ENCODE results near the gene TRIM29. TPM values are rescaled to one million over a fixed set of nuclear protein-coding genes. Genes with fewer than 3 reads are reported as not detected.

Gene TRIM29
- total and polyA plus RNA-seq, 2 experiments from 2014 or later, result 0.28 TPM; not detected in 1

DNA sequence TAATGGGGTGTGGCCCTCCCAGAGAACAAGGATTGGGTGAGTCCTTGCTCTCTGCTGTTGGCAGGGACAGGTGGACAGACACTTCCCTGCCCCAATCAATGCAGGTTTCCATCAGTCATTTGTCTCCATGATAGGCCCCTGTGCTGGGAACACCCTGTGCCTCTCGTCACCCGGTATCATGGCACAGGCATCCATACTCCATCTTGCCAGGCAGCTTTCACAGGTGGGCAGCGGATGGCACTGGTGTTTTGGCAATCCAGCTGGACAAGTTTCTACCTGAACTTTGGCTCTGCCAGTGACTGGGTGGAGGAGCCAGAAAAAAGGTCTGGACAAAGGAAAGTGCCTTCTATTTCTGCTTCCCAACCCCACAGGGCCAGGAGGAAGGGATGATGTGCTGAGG is 47.5 kb downstream of the TRIM29 start:
- peaks cover 16% of the 10 kb centered on the region for H3K27me3 Mint-ChIP-seq (ENCODE audit: insufficient read depth, low read depth, poor library complexity)
- H3K36me3 ChIP-seq (ENCODE audit: insufficient read depth), result no peaks in the 10 kb centered on the region; the same call in 1 of the 2 replicates
- H3K27me3 ChIP-seq (ENCODE audit: insufficient read depth), result no peaks in the 10 kb centered on the region
- H3K79me2 ChIP-seq (replicated peaks; ENCODE audit: insufficient read depth), result no peaks in the 10 kb centered on the region
- H2AFZ ChIP-seq, result no peak overlapping the region
- TF ChIP-seq, protein P1, sequence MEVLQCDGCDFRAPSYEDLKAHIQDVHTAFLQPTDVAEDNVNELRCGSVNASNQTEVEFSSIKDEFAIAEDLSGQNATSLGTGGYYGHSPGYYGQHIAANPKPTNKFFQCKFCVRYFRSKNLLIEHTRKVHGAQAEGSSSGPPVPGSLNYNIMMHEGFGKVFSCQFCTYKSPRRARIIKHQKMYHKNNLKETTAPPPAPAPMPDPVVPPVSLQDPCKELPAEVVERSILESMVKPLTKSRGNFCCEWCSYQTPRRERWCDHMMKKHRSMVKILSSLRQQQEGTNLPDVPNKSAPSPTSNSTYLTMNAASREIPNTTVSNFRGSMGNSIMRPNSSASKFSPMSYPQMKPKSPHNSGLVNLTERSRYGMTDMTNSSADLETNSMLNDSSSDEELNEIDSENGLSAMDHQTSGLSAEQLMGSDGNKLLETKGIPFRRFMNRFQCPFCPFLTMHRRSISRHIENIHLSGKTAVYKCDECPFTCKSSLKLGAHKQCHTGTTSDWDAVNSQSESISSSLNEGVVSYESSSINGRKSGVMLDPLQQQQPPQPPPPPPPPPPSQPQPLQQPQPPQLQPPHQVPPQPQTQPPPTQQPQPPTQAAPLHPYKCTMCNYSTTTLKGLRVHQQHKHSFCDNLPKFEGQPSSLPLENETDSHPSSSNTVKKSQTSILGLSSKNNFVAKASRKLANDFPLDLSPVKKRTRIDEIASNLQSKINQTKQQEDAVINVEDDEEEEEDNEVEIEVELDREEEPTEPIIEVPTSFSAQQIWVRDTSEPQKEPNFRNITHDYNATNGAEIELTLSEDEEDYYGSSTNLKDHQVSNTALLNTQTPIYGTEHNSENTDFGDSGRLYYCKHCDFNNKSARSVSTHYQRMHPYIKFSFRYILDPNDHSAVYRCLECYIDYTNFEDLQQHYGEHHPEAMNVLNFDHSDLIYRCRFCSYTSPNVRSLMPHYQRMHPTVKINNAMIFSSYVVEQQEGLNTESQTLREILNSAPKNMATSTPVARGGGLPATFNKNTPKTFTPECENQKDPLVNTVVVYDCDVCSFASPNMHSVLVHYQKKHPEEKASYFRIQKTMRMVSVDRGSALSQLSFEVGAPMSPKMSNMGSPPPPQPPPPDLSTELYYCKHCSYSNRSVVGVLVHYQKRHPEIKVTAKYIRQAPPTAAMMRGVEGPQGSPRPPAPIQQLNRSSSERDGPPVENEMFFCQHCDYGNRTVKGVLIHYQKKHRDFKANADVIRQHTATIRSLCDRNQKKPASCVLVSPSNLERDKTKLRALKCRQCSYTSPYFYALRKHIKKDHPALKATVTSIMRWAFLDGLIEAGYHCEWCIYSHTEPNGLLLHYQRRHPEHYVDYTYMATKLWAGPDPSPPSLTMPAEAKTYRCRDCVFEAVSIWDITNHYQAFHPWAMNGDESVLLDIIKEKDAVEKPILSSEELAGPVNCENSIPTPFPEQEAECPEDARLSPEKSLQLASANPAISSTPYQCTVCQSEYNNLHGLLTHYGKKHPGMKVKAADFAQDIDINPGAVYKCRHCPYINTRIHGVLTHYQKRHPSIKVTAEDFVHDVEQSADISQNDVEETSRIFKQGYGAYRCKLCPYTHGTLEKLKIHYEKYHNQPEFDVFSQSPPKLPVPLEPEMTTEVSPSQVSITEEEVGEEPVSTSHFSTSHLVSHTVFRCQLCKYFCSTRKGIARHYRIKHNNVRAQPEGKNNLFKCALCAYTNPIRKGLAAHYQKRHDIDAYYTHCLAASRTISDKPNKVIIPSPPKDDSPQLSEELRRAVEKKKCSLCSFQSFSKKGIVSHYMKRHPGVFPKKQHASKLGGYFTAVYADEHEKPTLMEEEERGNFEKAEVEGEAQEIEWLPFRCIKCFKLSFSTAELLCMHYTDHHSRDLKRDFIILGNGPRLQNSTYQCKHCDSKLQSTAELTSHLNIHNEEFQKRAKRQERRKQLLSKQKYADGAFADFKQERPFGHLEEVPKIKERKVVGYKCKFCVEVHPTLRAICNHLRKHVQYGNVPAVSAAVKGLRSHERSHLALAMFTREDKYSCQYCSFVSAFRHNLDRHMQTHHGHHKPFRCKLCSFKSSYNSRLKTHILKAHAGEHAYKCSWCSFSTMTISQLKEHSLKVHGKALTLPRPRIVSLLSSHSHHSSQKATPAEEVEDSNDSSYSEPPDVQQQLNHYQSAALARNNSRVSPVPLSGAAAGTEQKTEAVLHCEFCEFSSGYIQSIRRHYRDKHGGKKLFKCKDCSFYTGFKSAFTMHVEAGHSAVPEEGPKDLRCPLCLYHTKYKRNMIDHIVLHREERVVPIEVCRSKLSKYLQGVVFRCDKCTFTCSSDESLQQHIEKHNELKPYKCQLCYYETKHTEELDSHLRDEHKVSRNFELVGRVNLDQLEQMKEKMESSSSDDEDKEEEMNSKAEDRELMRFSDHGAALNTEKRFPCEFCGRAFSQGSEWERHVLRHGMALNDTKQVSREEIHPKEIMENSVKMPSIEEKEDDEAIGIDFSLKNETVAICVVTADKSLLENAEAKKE (CRISPR knock-in tag; IDR thresholded peaks at IDR 0.05), result no peak
- TF ChIP-seq EZH2phosphoT487 (IDR thresholded peaks at IDR 0.05; ENCODE audit: unreplicated experiment), result no peak
- TF ChIP-seq, protein P2, sequence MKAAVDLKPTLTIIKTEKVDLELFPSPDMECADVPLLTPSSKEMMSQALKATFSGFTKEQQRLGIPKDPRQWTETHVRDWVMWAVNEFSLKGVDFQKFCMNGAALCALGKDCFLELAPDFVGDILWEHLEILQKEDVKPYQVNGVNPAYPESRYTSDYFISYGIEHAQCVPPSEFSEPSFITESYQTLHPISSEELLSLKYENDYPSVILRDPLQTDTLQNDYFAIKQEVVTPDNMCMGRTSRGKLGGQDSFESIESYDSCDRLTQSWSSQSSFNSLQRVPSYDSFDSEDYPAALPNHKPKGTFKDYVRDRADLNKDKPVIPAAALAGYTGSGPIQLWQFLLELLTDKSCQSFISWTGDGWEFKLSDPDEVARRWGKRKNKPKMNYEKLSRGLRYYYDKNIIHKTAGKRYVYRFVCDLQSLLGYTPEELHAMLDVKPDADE (IDR thresholded peaks at IDR 0.05), result no peak
- no peak overlapping the region for H3K4me3 Mint-ChIP-seq
- peaks cover 13% of the 10 kb centered on the region for H3K9me3 Mint-ChIP-seq
- no peaks in the 10 kb centered on the region for H4K20me1 ChIP-seq (replicated peaks; ENCODE audit: insufficient read depth)
- no peaks in the 10 kb centered on the region for H3K4me1 ChIP-seq (ENCODE audit: insufficient read depth)
- H3K27ac ChIP-seq (ENCODE audit: low read depth), result no peak overlapping the region
- ATAC-seq, result no peak
- H3K4me3 ChIP-seq, result no peak overlapping the region
- no peak overlapping the region for H3K27ac Mint-ChIP-seq
- H3K9me2 ChIP-seq (ENCODE audit: insufficient read depth), result 0 out of 2 replicates have a peak, but pooled peaks cover 5% of the 10 kb centered on the region
- no peak for DNase-seq (ENCODE audit: low spot score)
- H3K36me3 Mint-ChIP-seq (ENCODE audit: low read depth), result peaks cover 15% of the 10 kb centered on the region
- H3K4me1 Mint-ChIP-seq, result peaks cover 9% of the 10 kb centered on the region
- H3K4me2 ChIP-seq, result no peak overlapping the region
- no peaks in the 10 kb centered on the region for H3F3A ChIP-seq (replicated peaks; ENCODE audit: low read depth)
